Mesothelial cell of epicardium (in vitro differentiated cells): ENCODE measurements around the gene SCUBE1. TPM values are rescaled to one million over a fixed set of nuclear protein-coding genes. Genes with fewer than 3 reads are reported as not detected.

Experiments used
- DNase-seq, 2 experiments: peaks; one replicate each; pipeline ENCODE4 v3.0.0; 2021; ENCODE audit warnings: low spot score in 2 of 2; ENCODE audit not compliant: unreplicated experiment in 2 of 2
- H3K27ac Mint-ChIP-seq: 2 replicates; pipeline ENCODE4 v1.8.0; 2021; ENCODE audit warnings: mixed read lengths
- H3K27me3 Mint-ChIP-seq: 2 replicates; pipeline ENCODE4 v1.8.0; 2021; ENCODE audit warnings: low read depth, mixed read lengths
- H3K36me3 Mint-ChIP-seq: 2 replicates; pipeline ENCODE4 v1.8.0; 2021; ENCODE audit warnings: mixed read lengths
- H3K4me1 Mint-ChIP-seq: 2 replicates; pipeline ENCODE4 v1.8.0; 2021; ENCODE audit warnings: mixed read lengths
- H3K4me3 Mint-ChIP-seq: 2 replicates; pipeline ENCODE4 v1.8.0; 2021; ENCODE audit warnings: mild to moderate bottlenecking, moderate library complexity, mixed read lengths
- H3K9me3 Mint-ChIP-seq: 2 replicates; pipeline ENCODE4 v1.8.0; 2021; ENCODE audit warnings: mixed read lengths
- CTCF ChIP-seq: fragments of 200-600 bp; sonication (generic); IDR thresholded peaks from one replicate; pipeline ENCODE4 v1.5.0; 2021; ENCODE audit warnings: antibody characterized with exemption; ENCODE audit not compliant: unreplicated experiment
- total RNA-seq: library from RNA; stranded (reverse); gene quantifications from 3 replicates; pipeline ENCODE4 v1.2.1, GENCODE V29; 2021

The SCUBE1 gene
- 16.2 to 19.4 TPM (median 19.3 TPM) in 3 replicates for total RNA-seq

GRCh38 chr22:43343262-43343669, at the start of gene SCUBE1:
Gene SCUBE1 (minus strand): TSS chr22:43343372. CDS start chr22:43343261, 111 bp downstream.
- no peak for TF ChIP-seq CTCF
- Mint-ChIP-seq H3K4me1 (peaks cover 19% of the 10 kb centered on the region), H3K4me3 (peak within 1 kb of the TSS; percentile 70), H3K27me3 (peaks cover 53% of the 10 kb centered on the region), H3K36me3 (no peaks in the 10 kb centered on the region), H3K27ac (no peak within 1 kb of the TSS), H3K9me3 (no peaks in the 10 kb centered on the region)
- peak; percentile 66 to 85 for DNase-seq

DNA sequence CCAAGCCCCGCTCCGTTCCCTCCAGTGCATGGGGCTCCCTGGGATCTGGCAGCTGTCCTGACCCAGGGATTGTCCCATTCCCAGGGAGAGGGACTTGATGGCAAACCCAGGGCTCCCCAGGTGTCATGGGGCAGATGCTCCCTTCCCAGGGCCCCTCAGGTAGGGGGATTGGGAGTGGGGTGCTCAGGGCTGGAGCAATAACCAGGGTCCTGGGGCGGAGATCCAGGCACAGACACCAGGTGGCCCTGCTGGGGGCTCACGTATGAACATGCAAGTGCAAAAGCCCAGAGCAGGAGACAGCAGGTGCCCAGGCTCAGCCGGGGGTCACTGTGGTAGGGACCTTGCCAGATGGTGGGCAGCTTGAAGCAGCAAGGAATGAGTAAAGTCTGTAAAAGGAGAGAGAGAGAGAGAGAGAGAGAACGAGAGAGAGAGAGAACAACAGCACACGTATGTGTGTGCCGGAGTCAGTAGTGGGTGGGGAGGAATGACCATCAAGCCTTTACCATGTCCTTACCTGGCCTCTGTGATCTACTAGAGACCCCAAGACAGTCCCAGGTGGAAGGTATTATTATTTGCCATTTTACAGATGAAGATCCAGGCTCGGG, 49.3 kb upstream of the SCUBE1 start:
- Mint-ChIP-seq H3K4me1 (peaks cover 15% of the 10 kb centered on the region), H3K27me3 (peaks cover 12% of the 10 kb centered on the region), H3K9me3 (peaks cover 6% of the 10 kb centered on the region), H3K36me3 (no peaks in the 10 kb centered on the region), H3K4me3 (no peak overlapping the region), H3K27ac (peak overlapping the region; percentile 55)
- TF ChIP-seq CTCF, result no peak
- DNase-seq, result no peak

- no peak for TF ChIP-seq CTCF
- DNase-seq, result no peak
- H3K27ac Mint-ChIP-seq, result no peak overlapping the region
- no peak overlapping the region for H3K4me3 Mint-ChIP-seq
- H3K4me1 Mint-ChIP-seq, result peaks cover 15% of the 10 kb centered on the region
- H3K36me3 Mint-ChIP-seq, result no peaks in the 10 kb centered on the region
- H3K27me3 Mint-ChIP-seq, result peaks cover 22% of the 10 kb centered on the region
- H3K9me3 Mint-ChIP-seq, result peaks cover 6% of the 10 kb centered on the region
Observed at GRCh38 chr22:43391306-43391705, 48.1 kb upstream of the SCUBE1 start.

GRCh38 chr22:43390872-43391271, 47.7 kb upstream of the SCUBE1 start:
- no peak for DNase-seq
- Mint-ChIP-seq H3K9me3 (peaks cover 6% of the 10 kb centered on the region), H3K27ac (no peak overlapping the region), H3K27me3 (peaks cover 25% of the 10 kb centered on the region), H3K36me3 (no peaks in the 10 kb centered on the region), H3K4me3 (no peak overlapping the region), H3K4me1 (peaks cover 15% of the 10 kb centered on the region)
- TF ChIP-seq CTCF, result no peak

- TF ChIP-seq CTCF, result no peak
- Mint-ChIP-seq H3K4me3 (no peak overlapping the region), H3K27ac (no peak overlapping the region), H3K36me3 (no peaks in the 10 kb centered on the region), H3K4me1 (peaks cover 15% of the 10 kb centered on the region), H3K9me3 (peaks cover 6% of the 10 kb centered on the region), H3K27me3 (peaks cover 31% of the 10 kb centered on the region)
- no peak for DNase-seq
Observed at GRCh38 chr22:43390166-43390565, 47.0 kb upstream of the SCUBE1 start.
